AG04449 (cell line): ENCODE results near the gene FLNB.

ENCODE experiments used
- CTCF ChIA-PET: fragments of 350-600 bp; formaldehyde crosslinking; extraction: SDS; loops from one replicate; lab custom pipeline; 2021; ENCODE audit warnings: antibody characterized with exemption; lab: Yijun Ruan, JAX
- POLR2A ChIA-PET: fragments of 400-600, 350-600 bp; formaldehyde crosslinking; extraction: SDS; loops from one replicate; lab custom pipeline; 2020; ENCODE audit warnings: antibody characterized with exemption, inconsistent platforms; lab: Yijun Ruan, JAX
- DNase-seq: peaks from one replicate; pipeline ENCODE4 v3.0.0-alpha.2; 2010; ENCODE audit warnings: low read depth, low spot score
- H3K4me3 ChIP-seq: 2 replicates; pipeline ENCODE4 v1.5.1; 2011; ENCODE audit warnings: low read depth, mild to moderate bottlenecking, control low read depth, low read length
- CTCF ChIP-seq: IDR thresholded peaks from one replicate; pipeline ENCODE4 v1.5.1; 2011; ENCODE audit warnings: mild to moderate bottlenecking, moderate library complexity, low read length, control low read depth, inconsistent platforms; ENCODE audit not compliant: insufficient read depth; ENCODE audit errors: missing control alignments

Gene FLNB

DNA sequence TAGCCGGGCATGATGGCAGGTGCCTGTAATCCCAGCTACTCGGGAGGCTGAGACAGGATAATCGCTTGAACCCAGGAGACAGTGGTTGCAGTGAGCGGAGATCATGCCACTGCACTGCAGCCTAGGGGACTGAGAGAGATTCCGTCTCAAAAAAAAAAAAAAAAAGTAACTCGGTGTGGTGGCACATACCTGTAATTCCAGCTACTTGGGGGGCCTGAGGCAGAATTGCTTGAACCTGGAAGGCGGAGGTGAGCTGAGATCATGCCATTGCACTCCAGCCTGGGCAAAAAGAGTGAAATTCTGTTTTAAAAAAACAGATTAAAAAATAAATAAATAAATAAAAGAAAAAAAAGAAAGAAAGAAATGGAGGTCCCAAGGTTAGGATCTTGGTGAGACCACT lies 6.2 kb upstream of the FLNB start:
- POLR2A ChIA-PET: no interaction called here
- no peak for DNase-seq
- H3K4me3 ChIP-seq: no peak overlapping the region
- TF ChIP-seq CTCF: no peak
- CTCF ChIA-PET: interaction anchor here (1.0 to 1.5 kb wide), 3 partner anchors 8 to 138 kb away, joined by 3 to 5 read pairs (median 4); no protein-coding TSS in a partner anchor

DNA sequence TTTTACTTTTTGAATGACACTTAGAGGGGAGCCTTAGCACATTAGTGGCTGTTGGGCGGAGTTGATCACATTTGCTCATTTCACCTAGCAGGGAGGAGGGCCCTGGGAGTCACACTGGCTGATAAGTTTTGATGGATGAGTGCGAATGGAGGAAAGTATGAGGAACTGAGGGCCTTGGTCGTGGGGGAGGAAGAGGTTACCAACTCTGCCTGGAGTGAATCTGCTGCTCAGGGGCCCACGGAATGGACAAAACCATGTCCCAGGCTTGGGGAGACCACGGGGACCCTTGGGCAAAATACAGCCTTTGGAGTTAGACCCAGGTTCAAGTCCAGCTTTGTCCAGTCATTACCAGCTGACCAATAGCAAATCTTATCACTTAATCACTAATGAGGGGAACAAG lies 5.1 kb upstream of the FLNB start:
- POLR2A ChIA-PET: no interaction called here
- DNase-seq: no peak
- TF ChIP-seq CTCF: no peak
- CTCF ChIA-PET: interaction anchor here (1.4 kb wide), 1 partner anchor 139 kb away, joined by 3 read pairs; no protein-coding TSS in a partner anchor
- no peak overlapping the region for H3K4me3 ChIP-seq

- no peak for TF ChIP-seq CTCF
- H3K4me3 ChIP-seq: no peak overlapping the region
- DNase-seq: peak; percentile 24
- POLR2A ChIA-PET: interaction anchor here (0.7 kb wide), 1 partner anchor 449 kb away, joined by 3 read pairs; the partner anchor contains the start of gene PDE12
- CTCF ChIA-PET: interaction anchor here (0.9 to 1.2 kb wide), 4 partner anchors 12 to 172 kb away, joined by 3 to 4 read pairs (median 3); no protein-coding TSS in a partner anchor
Observed at GRCh38 chr3:58004973-58005372, 3.2 kb upstream of the FLNB start.

- DNase-seq: peak; percentile 14
- POLR2A ChIA-PET: no interaction called here
- no peak for TF ChIP-seq CTCF
- H3K4me3 ChIP-seq: no peak overlapping the region
- CTCF ChIA-PET: interaction anchor here (0.6 to 1.4 kb wide), 4 partner anchors 8 to 171 kb away, joined by 3 to 4 read pairs (median 3); no protein-coding TSS in a partner anchor
Observed at GRCh38 chr3:58005669-58006068, 2.6 kb upstream of the FLNB start.

DNA sequence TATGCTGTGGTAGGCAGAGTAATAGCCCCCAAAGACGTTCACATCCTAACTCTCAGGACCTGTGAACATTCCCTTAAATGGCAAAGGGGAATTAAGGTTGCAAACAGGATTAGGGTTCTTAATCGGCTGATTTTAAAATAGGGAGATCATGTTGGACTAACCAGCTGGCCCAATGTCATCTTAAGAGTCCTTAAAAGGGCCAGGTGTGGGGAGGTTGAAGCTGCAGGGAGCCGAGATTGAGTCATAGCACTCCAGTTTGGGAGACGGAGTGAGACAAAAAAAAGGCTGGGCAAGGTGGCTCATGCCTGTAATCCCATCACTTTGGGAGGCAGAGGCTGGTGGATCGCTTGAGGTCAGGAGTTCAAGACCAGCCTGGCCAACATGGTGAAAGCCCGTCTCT lies 1.6 kb upstream of the FLNB start:
- TF ChIP-seq CTCF: no peak
- no peak for DNase-seq
- ChIA-PET CTCF (interaction anchor here (1.2 to 3.1 kb wide), 8 partner anchors 9 to 170 kb away, joined by 3 to 30 read pairs (median 6); no protein-coding TSS in a partner anchor), POLR2A (interaction anchor here (0.6 kb wide), 1 partner anchor 62 kb away, joined by 3 read pairs; no protein-coding TSS in a partner anchor)
- H3K4me3 ChIP-seq: no peak overlapping the region

DNA sequence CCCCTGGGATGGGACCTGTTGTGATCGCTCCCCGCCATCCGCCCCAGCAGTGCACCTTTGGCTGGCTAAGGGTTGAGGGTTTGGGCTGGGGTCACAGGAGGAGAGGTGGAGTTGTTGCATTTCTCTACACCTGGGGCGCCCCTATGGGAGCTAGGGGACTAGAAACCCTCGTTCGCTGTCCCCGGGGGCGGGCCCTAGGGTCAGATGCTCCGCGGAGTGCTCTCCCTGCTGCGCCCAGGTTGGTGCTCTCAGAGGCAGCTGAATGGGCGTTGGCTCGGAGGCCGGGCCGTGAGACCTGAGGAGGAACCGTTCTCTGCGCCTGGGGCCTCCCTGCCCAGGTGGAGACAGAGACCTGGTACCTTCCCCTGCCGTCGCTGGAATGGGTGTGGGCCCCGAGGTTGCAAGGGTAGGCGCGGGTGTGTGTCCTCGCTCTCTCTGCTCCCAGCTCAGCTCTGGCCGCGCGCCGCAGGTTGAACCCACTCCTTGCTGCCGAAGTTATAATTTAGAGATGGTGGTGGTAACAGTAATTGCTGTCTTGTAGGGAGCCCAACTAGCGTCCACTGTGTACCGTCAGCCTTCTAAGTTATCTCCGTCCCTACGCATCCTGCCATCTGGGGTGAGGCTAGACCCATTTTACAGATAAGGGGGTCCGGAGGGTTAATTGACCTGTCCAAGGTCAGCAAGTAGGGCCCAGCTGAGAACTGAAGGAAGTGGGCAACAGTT lies 965 bp downstream of the FLNB start:
- no peak for TF ChIP-seq CTCF
- DNase-seq: no peak

More for the DNA sequence above, 965 bp downstream of the FLNB start:
- ChIA-PET CTCF (interaction anchor here (0.7 to 3.1 kb wide), 23 partner anchors 11 to 291 kb away, joined by 3 to 30 read pairs (median 4); no protein-coding TSS in a partner anchor), POLR2A (interaction anchor here (0.7 to 1.3 kb wide), 4 partner anchors 10 to 158 kb away, joined by 3 to 4 read pairs (median 4); no protein-coding TSS in a partner anchor)
- H3K4me3 ChIP-seq: peak overlapping the region; percentile 100
